Measurements from ENCODE around the gene CA11. TPM values are rescaled to one million over a fixed set of nuclear protein-coding genes. Genes with fewer than 3 reads are reported as not detected.

The CA11 gene
- total and polyA plus RNA-seq, 5 donors: 8.6 to 16.6 (median 14.2) TPM

DNA sequence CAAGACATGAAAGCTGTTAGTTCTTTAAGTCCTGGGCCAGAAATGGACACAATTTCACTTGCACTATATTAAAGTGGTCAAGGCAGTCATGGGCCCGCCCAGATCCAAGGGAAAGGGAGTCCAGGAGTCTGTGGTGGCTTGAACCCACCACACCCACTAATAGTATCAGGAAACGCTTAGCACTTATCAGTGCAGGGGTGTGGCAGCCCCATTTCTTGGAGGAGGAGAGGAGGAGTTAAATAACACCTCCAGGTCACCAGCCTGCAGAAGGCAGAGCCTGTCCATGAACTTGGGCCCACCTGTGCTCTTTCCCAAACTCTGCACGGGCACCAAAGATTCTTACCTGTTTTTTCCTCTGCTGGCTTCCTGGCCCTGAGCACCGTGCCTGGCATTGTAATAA, 32.2 kb upstream of the CA11 start:
- H3K27ac ChIP-seq (ENCODE audit: low read length): no peak overlapping the region
- H3K27me3 ChIP-seq (ENCODE audit: control insufficient read depth, insufficient read depth): no peaks in the 10 kb centered on the region
- intact Hi-C loops (cut with DNase I): no loop called here
- ATAC-seq: peak; percentile 26 to 73
- DNase-seq: no peak
- no peak overlapping the region for H3K4me3 ChIP-seq (ENCODE audit: low read length)
- H3K9me3 ChIP-seq (ENCODE audit: control insufficient read depth, low read length): no peaks in the 10 kb centered on the region
- H3K4me1 ChIP-seq (ENCODE audit: control insufficient read depth, insufficient read depth, low read length): peaks cover 2% of the 10 kb centered on the region
- 61% methylated on average over 4 of the region's 4 CpGs for WGBS

DNA sequence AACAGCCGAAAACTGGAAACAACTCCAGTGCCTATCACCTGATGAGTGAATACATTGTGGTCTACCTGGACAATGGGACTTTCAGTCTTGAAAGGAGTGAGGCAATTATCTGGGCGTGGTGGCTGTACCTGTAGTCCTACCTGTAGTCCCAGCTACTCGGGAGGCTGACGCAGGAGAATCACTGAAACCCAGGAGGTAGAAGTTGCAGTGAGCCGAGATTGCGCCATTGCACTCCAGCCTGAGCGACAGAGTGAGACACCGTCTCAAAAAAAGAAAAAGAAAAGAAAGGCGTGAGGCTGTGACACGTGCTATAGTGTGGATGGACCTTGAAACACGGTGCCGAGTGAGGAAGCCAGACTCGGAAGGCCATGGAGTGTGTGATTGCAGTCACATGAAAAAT, 30.9 kb upstream of the CA11 start:
- DNase-seq (no peak), ATAC-seq (no peak)
- 93% methylated on average over 13 of the region's 13 CpGs for WGBS
- Histone ChIP-seq H3K27me3 (ENCODE audit: control insufficient read depth, insufficient read depth) (no peaks in the 10 kb centered on the region), H3K4me3 (ENCODE audit: low read length) (no peak overlapping the region), H3K4me1 (ENCODE audit: control insufficient read depth, insufficient read depth, low read length) (peaks cover 2% of the 10 kb centered on the region), H3K27ac (ENCODE audit: low read length) (no peak overlapping the region), H3K9me3 (ENCODE audit: control insufficient read depth, low read length) (no peaks in the 10 kb centered on the region)
- intact Hi-C loops (cut with DNase I): no loop called here

- H3K4me1 ChIP-seq (ENCODE audit: control insufficient read depth, insufficient read depth, low read length): peaks cover 2% of the 10 kb centered on the region
- H3K27me3 ChIP-seq (ENCODE audit: control insufficient read depth, insufficient read depth): no peaks in the 10 kb centered on the region
- no peaks in the 10 kb centered on the region for H3K9me3 ChIP-seq (ENCODE audit: control insufficient read depth, low read length)
- ATAC-seq (no peak), DNase-seq (no peak)
- 94% methylated on average over 17 of the region's 17 CpGs for WGBS
- no peak overlapping the region for H3K4me3 ChIP-seq (ENCODE audit: low read length)
- intact Hi-C loops (cut with DNase I): no loop called here
- no peak overlapping the region for H3K27ac ChIP-seq (ENCODE audit: low read length)
Measured at GRCh38 chr19:48676487-48676886, 30.5 kb upstream of the CA11 start.

- Histone ChIP-seq H3K27ac (ENCODE audit: low read length) (no peak overlapping the region), H3K4me1 (ENCODE audit: control insufficient read depth, insufficient read depth, low read length) (peaks cover 2% of the 10 kb centered on the region), H3K4me3 (ENCODE audit: low read length) (no peak overlapping the region), H3K9me3 (ENCODE audit: control insufficient read depth, low read length) (no peaks in the 10 kb centered on the region), H3K27me3 (ENCODE audit: control insufficient read depth, insufficient read depth) (no peaks in the 10 kb centered on the region)
- DNase-seq: peak; percentile 80 to 92 (median 89)
- peak; percentile 70 to 72 for ATAC-seq
- intact Hi-C loops (cut with DNase I): no loop called here
- WGBS: 32% methylated on average over 28 of the region's 28 CpGs
Measured at GRCh38 chr19:48674921-48675824, 29.2 kb upstream of the CA11 start.

- Histone ChIP-seq H3K27ac (ENCODE audit: low read length) (no peak overlapping the region), H3K27me3 (ENCODE audit: control insufficient read depth, insufficient read depth) (no peaks in the 10 kb centered on the region), H3K4me3 (ENCODE audit: low read length) (no peak overlapping the region), H3K4me1 (ENCODE audit: control insufficient read depth, insufficient read depth, low read length) (peaks cover 2% of the 10 kb centered on the region), H3K9me3 (ENCODE audit: control insufficient read depth, low read length) (no peaks in the 10 kb centered on the region)
- no peak for DNase-seq
- ATAC-seq: no peak
- intact Hi-C loops (cut with DNase I): no loop called here
- WGBS: 90% methylated on average over 19 of the region's 19 CpGs
Measured at GRCh38 chr19:48674216-48674809, 28.3 kb upstream of the CA11 start.

GRCh38 chr19:48673436-48674100, 27.6 kb upstream of the CA11 start:
- DNase-seq (no peak), ATAC-seq (no peak)
- H3K27me3 ChIP-seq (ENCODE audit: control insufficient read depth, insufficient read depth): no peaks in the 10 kb centered on the region
- H3K4me1 ChIP-seq (ENCODE audit: control insufficient read depth, insufficient read depth, low read length): peaks cover 2% of the 10 kb centered on the region
- H3K9me3 ChIP-seq (ENCODE audit: control insufficient read depth, low read length): no peaks in the 10 kb centered on the region
- WGBS: 78% methylated on average over 25 of the region's 25 CpGs
- intact Hi-C loops (cut with DNase I): no loop called here
- no peak overlapping the region for H3K27ac ChIP-seq (ENCODE audit: low read length)
- no peak overlapping the region for H3K4me3 ChIP-seq (ENCODE audit: low read length)

DNA sequence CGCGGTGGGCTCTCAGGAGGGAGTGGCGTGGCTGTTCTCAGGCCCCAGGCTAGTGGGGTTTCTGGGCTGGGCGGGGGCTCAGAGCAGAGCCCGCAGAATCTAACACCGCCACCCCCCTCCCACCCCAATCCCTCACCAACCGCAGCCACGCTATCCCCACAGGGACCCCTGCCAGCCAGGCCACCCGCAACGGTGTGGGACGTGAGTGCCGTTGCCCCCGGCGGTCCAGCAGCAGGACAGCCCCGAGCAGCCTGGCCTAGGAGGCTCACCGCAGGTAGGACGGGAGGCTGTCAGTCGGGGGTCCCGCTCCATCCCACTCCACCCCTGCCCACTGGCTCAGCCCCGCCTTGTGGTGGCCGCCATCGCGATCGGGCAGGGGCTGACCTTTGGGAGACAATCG, 27.0 kb upstream of the CA11 start, which contains the start of gene NTN5:
Gene NTN5 (minus strand): TSS at position 24 of the 400 bp plus-strand sequence. CDS start 2,031 bp downstream, outside the sequence.
- intact Hi-C loops (cut with DNase I): no loop called here
- Histone ChIP-seq H3K4me3 (ENCODE audit: low read length) (no peak within 1 kb of the TSS), H3K27ac (ENCODE audit: low read length) (no peak within 1 kb of the TSS), H3K27me3 (ENCODE audit: control insufficient read depth, insufficient read depth) (no peaks in the 10 kb centered on the region), H3K4me1 (ENCODE audit: control insufficient read depth, insufficient read depth, low read length) (peaks cover 2% of the 10 kb centered on the region), H3K9me3 (ENCODE audit: control insufficient read depth, low read length) (no peaks in the 10 kb centered on the region)
- WGBS: 79% methylated on average over 25 of the region's 25 CpGs
- peak in 1 of 3 donors; percentile 60 for DNase-seq
- ATAC-seq: no peak

GRCh38 chr19:48671446-48671995, 25.5 kb upstream of the CA11 start:
- 75% methylated on average over 10 of the region's 10 CpGs for WGBS
- H3K27ac ChIP-seq (ENCODE audit: low read length): no peak overlapping the region
- no peak overlapping the region for H3K4me3 ChIP-seq (ENCODE audit: low read length)
- ATAC-seq (no peak), DNase-seq (no peak)
- H3K27me3 ChIP-seq (ENCODE audit: control insufficient read depth, insufficient read depth): no peaks in the 10 kb centered on the region
- no peaks in the 10 kb centered on the region for H3K9me3 ChIP-seq (ENCODE audit: control insufficient read depth, low read length)
- peaks cover 2% of the 10 kb centered on the region for H3K4me1 ChIP-seq (ENCODE audit: control insufficient read depth, insufficient read depth, low read length)
- intact Hi-C loops (cut with DNase I): no loop called here

- Histone ChIP-seq H3K4me1 (ENCODE audit: control insufficient read depth, insufficient read depth, low read length) (peaks cover 2% of the 10 kb centered on the region), H3K27me3 (ENCODE audit: control insufficient read depth, insufficient read depth) (no peaks in the 10 kb centered on the region), H3K27ac (ENCODE audit: low read length) (no peak overlapping the region), H3K4me3 (ENCODE audit: low read length) (no peak overlapping the region), H3K9me3 (ENCODE audit: control insufficient read depth, low read length) (no peaks in the 10 kb centered on the region)
- WGBS: 83% methylated on average over 21 of the region's 21 CpGs
- intact Hi-C loops (cut with DNase I): no loop called here
- peak in 1 of 3 donors; percentile 52 for DNase-seq
- ATAC-seq: no peak
Measured at GRCh38 chr19:48670699-48671445, 24.9 kb upstream of the CA11 start.

- H3K4me3 ChIP-seq (ENCODE audit: low read length): no peak overlapping the region
- DNase-seq (peak in 1 of 3 donors; percentile 54), ATAC-seq (no peak)
- no peaks in the 10 kb centered on the region for H3K27me3 ChIP-seq (ENCODE audit: control insufficient read depth, insufficient read depth)
- no peak overlapping the region for H3K27ac ChIP-seq (ENCODE audit: low read length)
- H3K4me1 ChIP-seq (ENCODE audit: control insufficient read depth, insufficient read depth, low read length): no peaks in the 10 kb centered on the region
- intact Hi-C loops (cut with DNase I): no loop called here
- no peaks in the 10 kb centered on the region for H3K9me3 ChIP-seq (ENCODE audit: control insufficient read depth, low read length)
- WGBS: 95% methylated on average over 26 of the region's 26 CpGs
Measured at GRCh38 chr19:48669903-48670668, 24.1 kb upstream of the CA11 start.
